Erythroblast (primary cell): ENCODE results near the gene ZNF385B.

ENCODE experiments used
- GATA1 ChIP-seq: IDR thresholded peaks from 2 replicates; pipeline ENCODE4 v1.6.1; 2011; ENCODE audit warnings: low read depth, mild to moderate bottlenecking, control low read depth, low read length, moderate library complexity
- POLR2A ChIP-seq: IDR thresholded peaks from 2 replicates; pipeline ENCODE4 v1.6.1; 2011; ENCODE audit warnings: mild to moderate bottlenecking, low read length

DNA sequence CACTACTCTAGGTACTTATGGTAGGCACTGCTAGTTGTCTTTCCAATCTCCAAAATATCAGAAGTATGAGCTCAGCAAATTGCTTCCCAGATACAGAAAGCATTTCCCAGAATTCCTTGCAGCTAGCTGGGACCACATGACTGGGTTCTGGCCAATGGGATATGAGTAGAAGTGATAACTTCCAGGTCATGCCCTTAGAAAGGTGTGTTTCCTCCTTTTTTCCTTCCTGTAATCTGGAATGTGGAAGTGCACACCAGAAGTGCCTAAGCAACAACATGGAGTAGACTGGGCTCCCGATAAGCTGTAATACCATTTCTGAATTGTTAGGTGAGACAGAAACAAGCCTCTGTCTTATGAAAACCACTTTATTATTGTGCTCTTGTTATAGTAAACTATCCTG lies 279.8 kb downstream of the ZNF385B start:
- no peak for TF ChIP-seq POLR2A
- TF ChIP-seq GATA1 = no peak
